CD4-positive, alpha-beta memory T cell (primary cell): ENCODE data around the gene STAT4. TPM values are rescaled to one million over a fixed set of nuclear protein-coding genes. Genes with fewer than 3 reads are reported as not detected.
A peak's percentile ranks its signal among the peaks of the same experiment; 100 is the strongest.

Experiments used
- CTCF ChIA-PET: fragments of 350-600 bp; sonication (Branson Sonifier 250); formaldehyde crosslinking; loops from one replicate; lab custom pipeline; 2021; ENCODE audit warnings: inconsistent platforms; ENCODE audit not compliant: partially characterized antibody; lab: Charles Lee
- POLR2A ChIA-PET: fragments of 350-600 bp; sonication (Branson Sonifier 250); formaldehyde crosslinking; loops from one replicate; lab custom pipeline; 2021; ENCODE audit not compliant: partially characterized antibody; lab: Charles Lee
- DNase-seq, 5 donors: peaks; one replicate each; pipeline versions ENCODE4 v3.0.0 to v3.0.0-alpha.2; 2020 to 2022; ENCODE audit warnings: mixed read lengths in 1 of 5
- H3K27ac ChIP-seq: one replicate; pipeline ENCODE4 v1.7.0; 2013; ENCODE audit warnings: low read depth, low read length
- H3K27me3 ChIP-seq: 2 replicates; pipeline ENCODE4 v1.7.0; 2013; ENCODE audit warnings: mild to moderate bottlenecking, low read length, moderate library complexity; ENCODE audit not compliant: insufficient read depth
- H3K36me3 ChIP-seq: 2 replicates; pipeline ENCODE4 v1.7.0; 2013; ENCODE audit warnings: mild to moderate bottlenecking, low read length, moderate library complexity; ENCODE audit not compliant: insufficient read depth
- H3K4me1 ChIP-seq: 2 replicates; pipeline ENCODE4 v1.7.0; 2013; ENCODE audit warnings: mild to moderate bottlenecking, low read length, moderate library complexity; ENCODE audit not compliant: insufficient read depth
- H3K4me3 ChIP-seq, 2 donors: one replicate each; pipeline ENCODE4 v1.7.0; 2013; ENCODE audit warnings: low read length in 2 of 2, mild to moderate bottlenecking in 1 of 2
- H3K9me3 ChIP-seq, 2 donors: one replicate each; pipeline ENCODE4 v1.7.0; 2013; ENCODE audit warnings: low read length in 2 of 2, control low read depth in 1 of 2; ENCODE audit not compliant: control insufficient read depth in 1 of 2
- H3K27ac Mint-ChIP-seq, 7 donors: one replicate each; pipeline ENCODE4 v1.8.0; 2020 to 2021; ENCODE audit warnings: mixed read lengths in 7 of 7, mild to moderate bottlenecking in 6 of 7, inconsistent platforms in 3 of 7, moderate library complexity in 3 of 7
- H3K27me3 Mint-ChIP-seq, 2 donors: one replicate each; pipeline ENCODE4 v1.8.0; 2020 to 2021; ENCODE audit warnings: mixed read lengths in 2 of 2
- H3K36me3 Mint-ChIP-seq, 2 donors: one replicate each; pipeline ENCODE4 v1.8.0; 2020 to 2021; ENCODE audit warnings: mixed read lengths in 2 of 2, inconsistent platforms in 1 of 2, mild to moderate bottlenecking in 1 of 2
- H3K4me1 Mint-ChIP-seq, 4 donors: one replicate each; pipeline ENCODE4 v1.8.0; 2020 to 2021; ENCODE audit warnings: mixed read lengths in 4 of 4, mild to moderate bottlenecking in 1 of 4
- H3K4me3 Mint-ChIP-seq, 8 donors: one replicate each; pipeline ENCODE4 v1.8.0; 2020 to 2021; ENCODE audit warnings: mixed read lengths in 8 of 8, mild to moderate bottlenecking in 7 of 8, moderate library complexity in 6 of 8, inconsistent platforms in 3 of 8
- H3K9me3 Mint-ChIP-seq, 8 donors: one replicate each; pipeline ENCODE4 v1.8.0; 2020 to 2021; ENCODE audit warnings: mixed read lengths in 8 of 8, mild to moderate bottlenecking in 5 of 8, inconsistent platforms in 3 of 8, moderate library complexity in 1 of 8
- intact Hi-C: fragments of 100-400 bp; cut with micrococcal nuclease; formaldehyde crosslinking; loops from one replicate; pipeline ENCODE4 v1.15.1; 2023
- polyA plus RNA-seq, 2 donors: library from polyadenylated mRNA; unstranded; fragments of 300-500 nt; fragmentation: Illumina TruSeq; gene quantifications; one replicate each; pipeline ENCODE4 v1.2.3, GENCODE V29; 2021
- total RNA-seq, 2 experiments: library from RNA; stranded (reverse); gene quantifications; one replicate each; pipeline ENCODE4 v1.2.3, GENCODE V29; 2021

The STAT4 gene
- total and polyA plus RNA-seq, 4 experiments from 2014 or later, result 69.7 to 119 (median 95.3) TPM

- Mint-ChIP-seq H3K4me3 (peak overlapping the region in 2 of 8 donors; percentile 29 to 40), H3K36me3 (peaks cover 14 to 34% of the 10 kb centered on the region in 2 donors), H3K9me3 (no peaks in the 10 kb centered on the region), H3K27me3 (no peaks in the 10 kb centered on the region), H3K4me1 (peaks cover 6 to 17% (median 11%) of the 10 kb centered on the region in 4 donors), H3K27ac (peak overlapping the region in 5 of 7 donors; percentile 7 to 46 (median 19))
- CTCF ChIA-PET, result interaction anchor here (0.7 to 13.9 kb wide), 13 partner anchors 9 to 504 kb away, joined by 3 to 567 read pairs (median 9); partner anchors contain the start of gene STAT4
- intact Hi-C loops, result loop anchor here (5.0 kb wide), 2 partner anchors 252 to 627 kb away; partner anchors contain the start of gene NABP1
- Histone ChIP-seq H3K27ac (no peak overlapping the region), H3K36me3 (no peaks in the 10 kb centered on the region), H3K9me3 (no peaks in the 10 kb centered on the region), H3K27me3 (no peaks in the 10 kb centered on the region), H3K4me1 (peaks cover 13% of the 10 kb centered on the region), H3K4me3 (no peak overlapping the region)
- no peak for DNase-seq
- POLR2A ChIA-PET, result interaction anchor here (0.7 to 7.0 kb wide), 7 partner anchors 10 to 258 kb away, joined by 3 to 70 read pairs (median 5); partner anchors contain the start of genes STAT1 and STAT4
Observed at GRCh38 chr2:191050640-191050987, 100.2 kb downstream of the STAT4 start.

- POLR2A ChIA-PET, result interaction anchor here (0.7 to 7.0 kb wide), 6 partner anchors 9 to 257 kb away, joined by 3 to 70 read pairs (median 11); partner anchors contain the start of genes STAT1 and STAT4
- H3K9me3 ChIP-seq, result no peaks in the 10 kb centered on the region
- H3K27ac ChIP-seq, result no peak overlapping the region
- intact Hi-C loops, result loop anchor here (5.0 kb wide), 3 partner anchors 252 to 627 kb away; partner anchors contain the start of gene NABP1
- no peaks in the 10 kb centered on the region for H3K9me3 Mint-ChIP-seq
- H3K27me3 ChIP-seq, result no peaks in the 10 kb centered on the region
- H3K4me3 ChIP-seq, result no peak overlapping the region
- H3K4me1 Mint-ChIP-seq, result peaks cover 6 to 16% (median 10%) of the 10 kb centered on the region in 4 donors
- DNase-seq, result no peak
- CTCF ChIA-PET, result interaction anchor here (0.7 to 13.9 kb wide), 13 partner anchors 8 to 505 kb away, joined by 3 to 567 read pairs (median 8); partner anchors contain the start of gene STAT4
- no peaks in the 10 kb centered on the region for H3K27me3 Mint-ChIP-seq
- peaks cover 20 to 37% of the 10 kb centered on the region in 2 donors for H3K36me3 Mint-ChIP-seq
- peaks cover 12% of the 10 kb centered on the region for H3K4me1 ChIP-seq
- no peaks in the 10 kb centered on the region for H3K36me3 ChIP-seq
- H3K27ac Mint-ChIP-seq, result peak overlapping the region in 4 of 7 donors; percentile 19 to 46 (median 34)
- no peak overlapping the region for H3K4me3 Mint-ChIP-seq
Observed at GRCh38 chr2:191049728-191050639, 100.8 kb downstream of the STAT4 start.

- H3K36me3 Mint-ChIP-seq, result peaks cover 29 to 42% of the 10 kb centered on the region in 2 donors
- no peak overlapping the region for H3K27ac Mint-ChIP-seq
- POLR2A ChIA-PET, result interaction anchor here (1.0 kb wide), 1 partner anchor 10 kb away, joined by 3 read pairs; no protein-coding TSS in a partner anchor
Observed at GRCh38 chr2:191048073-191048472, 102.7 kb downstream of the STAT4 start.

GRCh38 chr2:191045141-191045540, 105.7 kb downstream of the STAT4 start:
- Histone ChIP-seq H3K4me1 (no peaks in the 10 kb centered on the region), H3K27ac (no peak overlapping the region), H3K4me3 (no peak overlapping the region), H3K27me3 (no peaks in the 10 kb centered on the region), H3K9me3 (no peaks in the 10 kb centered on the region), H3K36me3 (no peaks in the 10 kb centered on the region)
- intact Hi-C loops, result loop anchor here (5.0 kb wide), 1 partner anchor 263 kb away; no protein-coding TSS in a partner anchor
- DNase-seq, result no peak
- peak overlapping the region in 1 of 7 donors; percentile 65 for H3K27ac Mint-ChIP-seq
- H3K27me3 Mint-ChIP-seq, result no peaks in the 10 kb centered on the region
- H3K4me1 Mint-ChIP-seq, result peaks cover 6 to 18% (median 10%) of the 10 kb centered on the region in 4 donors
- H3K4me3 Mint-ChIP-seq, result no peak overlapping the region
- ChIA-PET CTCF (interaction anchor here (2.4 kb wide), 1 partner anchor 111 kb away, joined by 21 read pairs; no protein-coding TSS in a partner anchor), POLR2A (no interaction called here)
- H3K9me3 Mint-ChIP-seq, result peaks cover 0 to 6% (median 0%) of the 10 kb centered on the region in 8 donors
- peaks cover 36 to 45% of the 10 kb centered on the region in 2 donors for H3K36me3 Mint-ChIP-seq

More at GRCh38 chr2:191048073-191048472, 102.7 kb downstream of the STAT4 start:
- DNase-seq, result no peak
- CTCF ChIA-PET, result interaction anchor here (0.9 to 13.9 kb wide), 6 partner anchors 10 to 267 kb away, joined by 3 to 567 read pairs (median 33); no protein-coding TSS in a partner anchor
- H3K4me1 ChIP-seq, result peaks cover 12% of the 10 kb centered on the region
- no peaks in the 10 kb centered on the region for H3K9me3 ChIP-seq
- Mint-ChIP-seq H3K4me1 (peaks cover 0 to 10% (median 6%) of the 10 kb centered on the region in 4 donors), H3K4me3 (no peak overlapping the region), H3K27me3 (no peaks in the 10 kb centered on the region), H3K9me3 (peaks cover 0 to 6% (median 0%) of the 10 kb centered on the region in 8 donors)
- intact Hi-C loops, result loop anchor here (5.0 kb wide), 1 partner anchor 266 kb away; no protein-coding TSS in a partner anchor
- no peak overlapping the region for H3K4me3 ChIP-seq
- H3K36me3 ChIP-seq, result no peaks in the 10 kb centered on the region
- no peaks in the 10 kb centered on the region for H3K27me3 ChIP-seq
- H3K27ac ChIP-seq, result no peak overlapping the region

- Histone ChIP-seq H3K9me3 (no peaks in the 10 kb centered on the region), H3K36me3 (peaks cover 4% of the 10 kb centered on the region), H3K27me3 (no peaks in the 10 kb centered on the region), H3K4me3 (no peak overlapping the region), H3K27ac (no peak overlapping the region), H3K4me1 (peaks cover 17% of the 10 kb centered on the region)
- ChIA-PET CTCF (interaction anchor here (1.0 to 2.4 kb wide), 2 partner anchors 8 to 112 kb away, joined by 4 to 21 read pairs; no protein-coding TSS in a partner anchor), POLR2A (no interaction called here)
- H3K36me3 Mint-ChIP-seq, result peaks cover 50 to 58% of the 10 kb centered on the region in 2 donors
- peaks cover 15 to 34% (median 23%) of the 10 kb centered on the region in 4 donors for H3K4me1 Mint-ChIP-seq
- intact Hi-C loops, result no loop called here
- peaks cover 0 to 6% (median 0%) of the 10 kb centered on the region in 8 donors for H3K9me3 Mint-ChIP-seq
- no peak for DNase-seq
- H3K27me3 Mint-ChIP-seq, result no peaks in the 10 kb centered on the region
- peak overlapping the region in 2 of 7 donors; percentile 25 to 40 for H3K27ac Mint-ChIP-seq
- H3K4me3 Mint-ChIP-seq, result no peak overlapping the region
Observed at GRCh38 chr2:191043438-191043837, 107.4 kb downstream of the STAT4 start.

GRCh38 chr2:191041418-191042161, 109.2 kb downstream of the STAT4 start:
- DNase-seq, result no peak
- Mint-ChIP-seq H3K27ac (peak overlapping the region; percentile 12 to 89 (median 64)), H3K4me3 (no peak overlapping the region), H3K4me1 (peaks cover 27 to 41% (median 37%) of the 10 kb centered on the region in 4 donors), H3K36me3 (peaks cover 54 to 64% of the 10 kb centered on the region in 2 donors), H3K27me3 (no peaks in the 10 kb centered on the region), H3K9me3 (peaks cover 0 to 6% (median 0%) of the 10 kb centered on the region in 8 donors)
- intact Hi-C loops, result no loop called here
- H3K27me3 ChIP-seq, result no peaks in the 10 kb centered on the region
- H3K4me3 ChIP-seq, result no peak overlapping the region
- ChIA-PET POLR2A (interaction anchor here (0.7 to 3.5 kb wide), 5 partner anchors 10 to 160 kb away, joined by 3 to 17 read pairs (median 5); no protein-coding TSS in a partner anchor), CTCF (interaction anchor here (0.8 to 2.8 kb wide), 8 partner anchors 8 to 125 kb away, joined by 3 to 23 read pairs (median 4); no protein-coding TSS in a partner anchor)
- H3K36me3 ChIP-seq, result peaks cover 5% of the 10 kb centered on the region
- H3K9me3 ChIP-seq, result no peaks in the 10 kb centered on the region
- no peak overlapping the region for H3K27ac ChIP-seq
- H3K4me1 ChIP-seq, result peaks cover 31% of the 10 kb centered on the region
